Pericardium fibroblast (primary cell): Measurements from ENCODE around the gene PIGV. TPM values are rescaled to one million over a fixed set of nuclear protein-coding genes. Genes with fewer than 3 reads are reported as not detected.

Source experiments
- total RNA-seq: library from RNA; depleted of rRNA; stranded (reverse); fragments of >200 nt; gene quantifications from 2 replicates; pipeline ENCODE4 v1.2.3, GENCODE V29; 2015

The PIGV gene
- 7.7 and 25.5 TPM in 2 replicates for total RNA-seq

DNA sequence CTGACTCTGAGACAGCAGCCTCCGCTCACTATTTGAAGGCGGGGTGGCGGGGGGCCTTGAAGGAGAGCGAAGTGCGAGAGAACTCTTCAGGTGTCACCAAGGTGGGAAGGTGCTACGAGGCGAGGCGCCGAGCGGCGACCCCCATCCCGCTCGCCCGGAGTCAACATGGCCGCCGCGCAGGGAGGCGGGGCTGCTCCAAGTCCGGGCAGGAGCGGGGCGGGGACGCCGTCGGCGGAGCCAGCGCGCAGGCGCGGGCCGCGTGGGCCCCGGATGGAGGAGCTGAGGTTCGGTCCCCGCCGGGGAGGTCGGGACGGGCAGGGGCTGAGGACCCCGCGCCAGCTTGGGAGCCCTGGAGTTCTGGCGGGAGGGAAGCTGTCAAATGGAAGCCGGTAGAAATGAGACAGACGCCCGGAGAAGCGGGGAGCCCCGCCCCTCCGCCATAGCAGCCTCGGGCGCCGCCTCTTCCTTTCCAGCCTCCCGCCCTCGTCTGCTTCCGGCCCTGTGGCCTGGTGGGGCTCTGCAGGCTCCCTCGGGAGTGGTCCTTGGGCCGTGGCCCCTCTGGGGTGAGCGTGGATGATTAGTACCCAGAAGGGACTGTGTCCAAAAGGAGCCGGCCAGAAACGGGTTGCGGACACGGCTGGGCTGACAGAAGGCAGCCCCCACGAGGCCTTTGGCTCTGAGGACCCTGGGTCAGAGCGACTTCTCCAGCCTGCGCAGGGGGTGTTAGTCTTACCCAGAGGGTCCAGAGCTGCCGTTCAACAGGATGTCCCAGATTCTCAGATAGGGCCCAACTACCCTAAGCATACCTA is at the start of gene PIGV:
Gene PIGV, plus strand, starts transcription at position 245 of the 809 bp plus-strand sequence. CDS start 2,866 bp downstream, outside the sequence.

DNA sequence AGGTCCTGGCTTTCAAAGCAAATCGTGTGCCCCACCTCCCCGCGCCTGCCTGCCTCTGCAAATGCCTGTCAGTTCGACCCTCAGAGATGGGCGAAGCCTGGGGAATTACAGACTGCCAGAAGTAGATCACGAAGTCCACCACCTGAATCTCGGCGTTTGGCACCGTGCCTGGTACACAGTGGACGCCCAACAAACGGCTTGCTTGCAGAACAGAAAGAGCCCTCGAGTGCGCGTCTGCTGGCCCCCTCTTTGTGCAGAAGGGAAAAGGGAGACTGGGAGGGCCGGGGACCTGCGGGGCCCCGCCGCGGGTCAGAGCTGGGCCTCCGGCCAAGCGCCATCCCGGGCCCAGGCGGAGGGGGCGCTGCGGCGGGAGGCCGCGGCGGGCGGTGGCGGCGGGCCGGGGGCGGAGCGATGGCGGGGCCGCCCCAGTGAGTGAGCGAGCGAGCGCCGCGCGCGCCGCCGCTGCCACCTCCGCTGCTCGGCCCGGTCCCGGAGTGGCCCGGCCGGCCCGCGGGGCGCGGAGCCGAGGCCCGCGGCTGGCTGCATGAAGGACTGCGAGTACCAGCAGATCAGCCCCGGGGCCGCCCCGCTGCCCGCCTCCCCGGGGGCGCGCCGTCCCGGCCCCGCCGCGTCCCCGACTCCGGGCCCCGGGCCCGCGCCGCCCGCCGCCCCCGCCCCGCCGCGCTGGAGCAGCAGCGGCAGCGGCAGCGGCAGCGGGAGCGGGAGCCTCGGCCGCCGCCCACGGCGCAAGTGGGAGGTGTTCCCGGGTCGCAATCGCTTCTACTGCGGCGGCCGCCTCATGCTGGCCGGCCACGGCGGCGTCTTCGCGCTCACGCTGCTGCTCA is 38.7 kb downstream of the PIGV start, which contains the start of gene ZDHHC18:
Gene ZDHHC18, plus strand, starts transcription at position 428 of the 845 bp plus-strand sequence. Its CDS starts 117 bp downstream, at position 545.

Other genes starting within 250 kb of the PIGV start
- 18.8 and 21.3 TPM in 2 replicates for gene ARID1A, start 91.9 kb upstream of the PIGV start, total RNA-seq
- gene ZDHHC18, start 38.7 kb downstream of the PIGV start, total RNA-seq = 5.0 and 12.1 TPM in 2 replicates
- not detected in 2 replicates for gene SFN, start 75.2 kb downstream of the PIGV start, total RNA-seq
- 8.5 and 8.8 TPM in 2 replicates for gene GPN2, start 102.3 kb downstream of the PIGV start, total RNA-seq
- gene GPATCH3, start 112.5 kb downstream of the PIGV start, total RNA-seq = 7.8 and 9.0 TPM in 2 replicates
- gene NR0B2, start 126.0 kb downstream of the PIGV start, total RNA-seq = not detected in 2 replicates
- gene NUDC, start 133.8 kb downstream of the PIGV start, total RNA-seq = 40.8 and 58.8 TPM in 2 replicates
- not detected in 2 replicates for gene KDF1, start 172.5 kb downstream of the PIGV start, total RNA-seq
- 205 and 207 TPM in 2 replicates for gene TRNP1, start 205.7 kb downstream of the PIGV start, total RNA-seq
- gene TENT5B, start 224.9 kb downstream of the PIGV start, total RNA-seq = 29.8 and 32.7 TPM in 2 replicates